Germinal center (tissue), 1 donor: ENCODE results near the gene SLC35A3.
"Not testable (repeated sequence)": the region's sequence is repeated elsewhere in the genome, so short reads cannot be mapped to it uniquely, and the experiment has no call there.

Source experiments
- DNase-seq: peaks from one replicate; pipeline ENCODE4 v3.0.0; 2012; ENCODE audit warnings: mixed read lengths, low spot score

The SLC35A3 gene

GRCh38 chr1:99969729-99970621 lies at the start of gene SLC35A3:
Gene SLC35A3, plus strand, starts transcription at chr1:99969996. Its CDS starts 23,559 bp downstream, at chr1:99993555.
- DNase-seq, result peak; percentile 84

GRCh38 chr1:99934801-99935200 lies 35.0 kb upstream of the SLC35A3 start:
- DNase-seq, result no peak

DNA sequence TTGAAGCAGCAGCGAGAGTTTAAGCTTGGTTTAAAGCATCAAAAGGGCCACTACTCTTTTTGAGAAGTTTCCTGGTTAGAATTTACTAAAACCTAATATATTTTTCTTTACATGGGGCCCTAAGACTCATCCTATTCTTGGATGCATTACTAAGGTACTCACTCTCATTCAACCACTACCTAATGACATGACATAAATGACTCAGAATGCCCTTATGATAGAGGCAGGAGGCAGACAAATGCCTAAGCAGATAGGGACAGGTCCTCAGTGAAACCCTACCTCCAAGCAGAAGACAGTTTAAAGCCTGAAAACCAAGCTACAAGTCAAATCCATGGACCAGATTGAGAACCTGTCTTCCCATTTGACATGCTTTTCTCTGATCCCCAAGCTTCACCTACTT lies 34.3 kb upstream of the SLC35A3 start:
- no peak for DNase-seq

GRCh38 chr1:99936071-99936470 lies 33.7 kb upstream of the SLC35A3 start:
- DNase-seq, result no peak

DNA sequence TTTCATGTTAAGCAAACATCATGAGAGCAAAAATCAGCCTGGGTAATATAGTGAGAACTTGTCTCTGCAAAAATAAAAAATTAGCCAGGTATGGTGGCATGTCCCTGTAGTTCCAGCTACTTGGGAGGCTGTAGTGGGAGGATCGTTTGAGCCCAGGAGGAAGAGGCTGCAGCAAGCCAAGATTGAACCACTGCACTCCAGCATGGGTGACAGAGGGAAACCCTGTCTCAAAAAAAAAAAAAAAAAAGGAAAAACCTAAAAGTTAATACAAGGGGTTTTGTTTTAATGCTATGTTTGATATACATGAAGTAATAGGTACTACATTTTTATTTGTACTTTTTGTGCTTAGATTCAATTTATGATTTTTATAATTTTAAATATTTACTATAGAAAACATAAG lies 27.1 kb upstream of the SLC35A3 start:
- DNase-seq, result no peak

DNA sequence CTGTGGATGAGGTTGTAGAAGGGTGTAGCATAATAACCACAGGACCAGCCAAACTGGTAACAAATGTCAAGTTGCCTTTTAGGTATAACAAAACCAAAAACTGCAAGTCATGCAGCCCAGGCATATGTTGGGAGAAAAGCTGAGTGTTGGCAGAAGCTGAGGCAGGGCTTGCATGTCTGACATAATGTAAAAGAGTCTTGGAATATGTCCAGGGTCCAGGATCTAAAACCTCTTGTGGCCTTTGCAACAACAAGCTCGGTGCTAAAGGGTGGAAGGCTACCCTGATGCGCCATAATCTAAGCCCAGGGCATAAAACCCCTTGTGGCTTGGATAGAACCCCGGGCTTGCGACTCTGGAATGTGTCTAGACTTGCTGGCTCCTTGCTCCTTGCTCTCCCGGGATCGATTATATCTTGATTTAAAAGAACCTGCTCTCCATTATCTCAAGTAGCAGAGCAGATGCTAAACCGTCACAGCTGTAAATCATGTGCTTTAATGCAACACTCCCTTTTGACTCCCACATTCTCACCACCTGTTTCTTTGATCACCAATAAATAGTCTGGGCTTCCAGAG lies 26.5 kb upstream of the SLC35A3 start:
- DNase-seq, result no peak

- DNase-seq, result no peak
Observed at GRCh38 chr1:99944192-99944591, 25.6 kb upstream of the SLC35A3 start.

DNA sequence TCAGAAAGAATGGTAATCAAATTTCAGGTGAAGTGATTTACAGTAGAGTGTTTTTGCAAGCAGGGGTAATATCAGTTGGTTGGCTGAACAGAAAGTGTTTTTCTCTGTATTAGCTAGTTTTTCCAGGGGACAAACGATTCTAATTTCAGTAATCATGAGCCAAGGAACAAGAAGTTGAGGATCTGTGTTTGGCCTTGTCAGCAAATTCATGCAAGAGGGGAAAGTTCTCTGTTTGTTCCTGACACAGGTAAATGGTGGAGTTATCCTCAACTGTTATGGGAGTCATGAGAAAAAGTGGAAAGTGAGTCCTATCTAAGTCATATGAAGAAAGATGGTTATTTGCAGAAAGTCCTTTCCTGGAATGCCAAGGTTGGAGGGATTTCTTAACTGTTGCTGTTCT lies 24.6 kb upstream of the SLC35A3 start:
- DNase-seq, result no peak

- DNase-seq, result no peak
Observed at GRCh38 chr1:99950486-99950885, 19.3 kb upstream of the SLC35A3 start.

- DNase-seq, result no peak
Observed at GRCh38 chr1:99952522-99952921, 17.3 kb upstream of the SLC35A3 start.

DNA sequence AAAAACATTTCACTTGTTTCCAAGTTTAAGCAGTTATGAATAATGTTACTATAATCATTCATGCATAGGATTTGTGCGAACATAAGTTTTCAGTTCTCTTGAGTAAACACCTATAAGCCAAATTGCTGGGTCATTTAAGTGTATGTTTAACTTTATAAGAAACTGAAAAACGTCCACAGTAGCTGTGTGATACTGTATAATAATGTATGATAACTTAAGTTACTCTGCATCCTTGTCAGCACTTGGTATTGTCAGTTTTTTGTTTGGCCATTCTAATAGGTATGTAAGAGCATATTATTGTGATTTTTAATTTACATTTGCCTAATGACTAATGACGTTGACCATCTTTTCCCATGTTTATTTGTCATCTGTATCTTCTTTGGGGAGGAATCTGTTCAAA lies 14.4 kb upstream of the SLC35A3 start:
- no peak for DNase-seq

DNA sequence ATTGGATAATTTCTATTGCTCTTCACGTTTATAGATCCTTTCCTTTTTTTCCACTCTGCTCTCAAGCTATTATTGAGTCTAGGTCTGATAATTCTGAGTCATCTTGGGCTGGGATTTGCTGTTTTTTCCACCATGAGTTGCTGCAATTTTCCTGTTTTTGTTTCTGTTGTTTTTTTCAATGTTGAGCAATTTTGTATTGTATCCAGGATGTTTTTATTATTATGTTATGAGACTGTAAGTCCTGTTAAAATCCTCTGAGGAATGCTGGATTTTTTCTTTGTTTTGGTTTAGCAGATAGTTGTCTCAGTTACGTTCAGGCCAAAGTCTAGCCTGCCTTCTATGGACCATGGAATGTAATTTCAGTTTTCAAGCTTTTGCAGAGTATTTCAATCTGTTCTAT lies 13.0 kb upstream of the SLC35A3 start:
- DNase-seq, result no peak

- no peak for DNase-seq
Observed at GRCh38 chr1:99957818-99958217, 12.0 kb upstream of the SLC35A3 start.

DNA sequence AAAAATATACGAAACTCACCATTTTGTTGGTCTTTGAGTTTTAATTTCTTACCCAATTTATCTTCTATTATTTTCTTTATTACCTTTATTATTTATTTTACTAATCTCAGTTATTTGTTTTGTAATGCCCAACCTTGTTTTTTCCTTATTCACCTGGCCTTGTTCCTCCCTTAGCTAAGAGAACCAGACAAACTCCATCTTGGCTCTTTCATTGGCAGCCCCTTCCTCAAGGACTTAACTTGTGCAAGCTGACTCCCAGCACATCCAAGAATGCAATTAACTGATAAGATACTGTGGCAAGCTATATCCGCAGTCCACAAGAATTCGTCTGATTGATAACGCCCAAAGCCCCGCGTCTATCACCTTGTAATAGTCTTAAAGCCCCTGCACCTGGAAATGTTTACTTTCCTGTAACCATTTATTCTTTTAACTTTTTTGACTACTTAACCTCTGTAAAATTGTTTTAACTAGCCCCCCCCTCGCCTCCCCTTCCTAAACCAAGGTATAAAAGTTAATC lies 10.5 kb upstream of the SLC35A3 start:
- DNase-seq, result not testable (repeated sequence)

DNA sequence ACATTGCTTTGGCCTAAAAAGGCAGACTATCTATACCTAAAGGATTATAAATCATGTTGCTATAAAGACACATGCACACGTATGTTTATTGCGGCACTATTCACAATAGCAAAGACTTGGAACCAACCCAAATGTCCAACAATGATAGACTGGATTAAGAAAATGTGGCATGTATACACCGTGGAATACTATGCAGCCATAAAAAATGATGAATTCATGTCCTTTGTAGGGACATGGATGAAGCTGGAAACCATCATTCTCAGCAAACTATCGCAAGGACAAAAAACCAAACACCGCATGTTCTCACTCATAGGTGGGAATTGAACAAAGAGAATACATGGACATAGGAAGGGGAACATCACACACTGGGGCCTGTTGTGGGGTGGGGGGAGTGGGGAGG lies 9.5 kb upstream of the SLC35A3 start:
- not testable (repeated sequence) for DNase-seq

GRCh38 chr1:99963041-99963795 lies 6.6 kb upstream of the SLC35A3 start:
- DNase-seq, result no peak

GRCh38 chr1:99964806-99965205 lies 5.0 kb upstream of the SLC35A3 start:
- DNase-seq, result no peak

GRCh38 chr1:99965646-99966375 lies 4.0 kb upstream of the SLC35A3 start:
- no peak for DNase-seq

DNA sequence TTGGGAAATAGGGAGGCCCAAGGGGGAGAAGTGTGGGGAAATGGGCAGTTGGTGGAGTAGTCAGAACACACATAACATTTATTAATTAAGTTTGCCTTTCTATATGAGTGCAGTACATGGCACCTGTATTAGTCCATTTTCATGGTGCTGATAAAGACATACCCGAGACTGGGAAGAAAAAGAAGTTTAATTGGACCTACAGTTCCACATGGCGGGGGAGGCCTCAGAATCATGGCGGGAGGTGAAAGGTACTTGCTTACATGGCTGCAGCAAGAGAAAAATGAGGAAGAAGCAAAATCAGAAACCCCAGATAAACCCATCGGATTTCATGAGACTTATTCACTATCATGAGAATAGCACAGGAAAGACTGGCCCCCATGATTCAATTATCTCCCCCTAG lies 1.6 kb upstream of the SLC35A3 start:
- DNase-seq, result no peak

DNA sequence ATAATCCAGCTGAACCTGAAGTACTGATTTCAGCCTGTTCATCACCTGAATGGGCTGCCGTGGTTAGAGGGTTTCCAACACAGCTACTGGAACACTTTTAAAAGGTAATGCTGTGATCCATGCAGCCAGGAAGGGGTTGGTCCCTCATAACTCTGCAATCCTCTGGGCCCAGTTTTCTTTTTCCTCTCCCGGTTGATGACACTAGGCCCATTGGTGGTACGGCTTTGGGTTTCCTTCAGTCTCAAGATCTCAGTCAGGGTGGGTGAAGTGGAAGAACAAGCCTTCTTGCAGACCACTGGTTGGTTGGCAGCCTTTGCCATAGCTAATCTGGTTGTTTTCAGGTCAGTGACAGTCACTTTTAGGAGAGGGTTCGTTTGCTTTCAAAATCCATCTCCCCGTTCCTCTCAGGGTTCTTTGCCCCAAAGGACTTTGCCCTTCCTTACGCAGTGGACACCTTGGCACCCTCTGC lies 502 bp upstream of the SLC35A3 start:
- DNase-seq, result peak; percentile 17

DNA sequence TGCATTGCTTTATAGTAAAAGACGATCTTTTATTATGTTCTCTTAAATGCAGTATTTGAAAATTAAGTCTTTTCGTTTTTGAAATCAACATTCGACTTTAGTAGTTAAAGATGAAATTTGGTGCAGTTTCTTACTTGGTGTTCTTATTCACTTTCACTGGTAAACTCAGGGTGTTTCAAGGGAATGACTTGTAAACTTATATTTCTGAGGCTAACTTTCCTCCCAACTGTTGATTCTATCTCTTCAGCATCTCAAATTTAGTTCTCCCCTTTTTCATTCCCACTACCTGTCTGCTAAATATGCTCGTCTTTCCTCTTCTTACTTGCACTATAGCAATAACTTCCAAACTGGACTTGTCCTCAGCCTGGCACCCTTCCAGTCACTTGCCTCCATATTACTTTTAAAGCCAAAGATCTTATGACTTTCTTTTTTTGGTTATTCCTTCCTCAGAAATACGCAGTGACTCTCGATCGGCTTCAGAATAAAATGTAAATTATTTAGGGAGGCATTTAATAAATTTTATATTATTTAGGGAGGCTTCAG lies 988 bp downstream of the SLC35A3 start:
- no peak for DNase-seq

GRCh38 chr1:99972066-99972465 lies 2.3 kb downstream of the SLC35A3 start:
- not testable (repeated sequence) for DNase-seq
